GM12878 (cell line): ENCODE data around the gene ALDOB. TPM values are rescaled to one million over a fixed set of nuclear protein-coding genes. Genes with fewer than 3 reads are reported as not detected.

Source experiments
- ATAC-seq: fragments of 200-7000 bp; cut with Tn5 transposase; 3 replicates; pipeline ENCODE4 v1.9.1; 2020; ENCODE audit warnings: mild to moderate bottlenecking, moderate library complexity
- BruUV-seq: library from RNA; stranded (reverse); fragments of 400-500 nt; replicated peaks from 2 replicates; lab custom pipeline; 2021; lab: Mats Ljungman, UMichigan
- CTCF ChIA-PET: fragments of 300-600 bp; sonication (Branson Sonifier 250); formaldehyde crosslinking; extraction: SDS; loops from one replicate; lab custom pipeline; 2021; ENCODE audit warnings: inconsistent platforms; lab: Yijun Ruan, JAX
- POLR2A ChIA-PET: fragments of 350-600 bp; formaldehyde crosslinking; extraction: SDS; loops from one replicate; lab custom pipeline; 2021; ENCODE audit warnings: inconsistent platforms; lab: Charles Lee
- RAD21 ChIA-PET: fragments of 300-600 bp; sonication (Branson Sonifier 250); formaldehyde crosslinking; loops from one replicate; lab custom pipeline; 2023; ENCODE audit warnings: antibody characterized with exemption; ENCODE audit not compliant: unreplicated experiment; lab: Charles Lee
- SMC1A ChIA-PET: fragments of 300-600 bp; sonication (Branson Sonifier 250); formaldehyde crosslinking; loops from one replicate; lab custom pipeline; 2023; ENCODE audit not compliant: unreplicated experiment, uncharacterized antibody; lab: Charles Lee
- DNase-seq: peaks from one replicate; pipeline ENCODE4 v3.0.0-alpha.2; 2011; ENCODE audit warnings: low read depth, low spot score
- FAIRE-seq: peaks from 3 replicates; lab custom pipeline; 2011; peaks lifted over from hg19 to GRCh38; lab: Jason Lieb, UNC
- H2AFZ ChIP-seq: 2 replicates; pipeline ENCODE4 v1.6.0; 2011; ENCODE audit warnings: low read depth, low read length, control low read depth; ENCODE audit not compliant: control insufficient read depth
- H3K27ac ChIP-seq: 2 replicates; pipeline ENCODE4 v1.5.1; 2011; ENCODE audit warnings: control low read depth; ENCODE audit not compliant: control insufficient read depth, insufficient read depth
- H3K27me3 ChIP-seq, 2 experiments: replicated peaks in 1 of 2; 2 replicates each; pipeline versions ENCODE4 v1.6.0 to v1.6.1; 2011; ENCODE audit warnings: low read length in 1 of 2; ENCODE audit not compliant: control insufficient read depth in 2 of 2, insufficient read depth in 2 of 2
- H3K36me3 ChIP-seq, 2 experiments: 2 replicates each; pipeline ENCODE4 v1.5.1; 2011; ENCODE audit warnings: low read length in 1 of 2; ENCODE audit not compliant: control insufficient read depth in 2 of 2, insufficient read depth in 2 of 2
- H3K4me1 ChIP-seq: 2 replicates; pipeline ENCODE4 v1.6.1; 2011; ENCODE audit warnings: mild to moderate bottlenecking, low read length, moderate library complexity, mixed read lengths; ENCODE audit not compliant: control insufficient read depth, insufficient read depth
- H3K4me2 ChIP-seq: 2 replicates; pipeline ENCODE4 v1.6.0; 2011; ENCODE audit warnings: control low read depth; ENCODE audit not compliant: control insufficient read depth, insufficient read depth
- H3K4me3 ChIP-seq: fragments of 200-600 bp; sonication (generic); 2 replicates; pipeline ENCODE4 v1.5.1; 2016
- H3K79me2 ChIP-seq: 2 replicates; pipeline ENCODE4 v1.6.0; 2011; ENCODE audit warnings: low read length; ENCODE audit not compliant: control insufficient read depth, insufficient read depth
- H3K9ac ChIP-seq: 2 replicates; pipeline ENCODE4 v1.8.0; 2011; ENCODE audit warnings: low read length, control low read depth, mixed read lengths; ENCODE audit not compliant: control insufficient read depth, insufficient read depth
- H3K9me3 ChIP-seq: replicated peaks from 3 replicates; pipeline ENCODE4 v1.5.1; 2011; ENCODE audit warnings: mild to moderate bottlenecking, low read length; ENCODE audit not compliant: control insufficient read depth, insufficient read depth
- H4K20me1 ChIP-seq: 2 replicates; pipeline ENCODE4 v1.6.0; 2011; ENCODE audit not compliant: control insufficient read depth, insufficient read depth
- BHLHE40 ChIP-seq, 2 experiments: fragments of 450-650 bp in 1 of 2; IDR thresholded peaks; 2 replicates each; pipeline ENCODE4 v1.6.1; 2011 to 2017; ENCODE audit warnings: low read depth in 2 of 2, borderline replicate concordance in 1 of 2, improper control_type of control experiment in 1 of 2, low read length in 1 of 2, mild to moderate bottlenecking in 1 of 2
- CBX5 ChIP-seq: sonication (generic); IDR thresholded peaks from 2 replicates; pipeline ENCODE4 v1.6.1; 2016; ENCODE audit warnings: low read depth, moderate library complexity, mild to moderate bottlenecking, inconsistent platforms
- CHD1 ChIP-seq: IDR thresholded peaks from 2 replicates; pipeline ENCODE4 v1.6.1; 2012; ENCODE audit warnings: low read depth, low read length, improper control_type of control experiment
- GABPA ChIP-seq: IDR thresholded peaks from 2 replicates; pipeline ENCODE4 v1.6.1; 2014; ENCODE audit warnings: antibody characterized with exemption, low read depth, mild to moderate bottlenecking, inconsistent platforms
- GATAD2B ChIP-seq: fragments of 450-650 bp; conservative IDR thresholded peaks from 2 replicates; pipeline ENCODE4 v1.6.1; 2017; ENCODE audit warnings: low read depth, mild to moderate bottlenecking, moderate library complexity
- IKZF2 ChIP-seq, 2 experiments: fragments of 450-650 bp; IDR thresholded peaks; 2 replicates each; pipeline ENCODE4 v1.6.1; 2017; ENCODE audit warnings: mild to moderate bottlenecking in 2 of 2, moderate library complexity in 2 of 2
- KAT2A ChIP-seq: conservative IDR thresholded peaks from 2 replicates; pipeline ENCODE4 v1.6.1; 2011; ENCODE audit warnings: low read depth, low read length; ENCODE audit not compliant: control insufficient read depth
- LARP7 ChIP-seq: fragments of 450-650 bp; IDR thresholded peaks from 2 replicates; pipeline ENCODE4 v1.6.1; 2017; ENCODE audit warnings: mild to moderate bottlenecking
- NFIC ChIP-seq: IDR thresholded peaks from 2 replicates; pipeline ENCODE4 v1.6.1; 2012; ENCODE audit warnings: low read depth, mild to moderate bottlenecking, inconsistent platforms, low read length, moderate library complexity
- NR2C2 ChIP-seq: IDR thresholded peaks from 2 replicates; pipeline ENCODE4 v1.6.1; 2011; ENCODE audit warnings: borderline replicate concordance, low read depth; ENCODE audit not compliant: control insufficient read depth, insufficient read length
- PAX5 ChIP-seq: IDR thresholded peaks from 2 replicates; pipeline ENCODE4 v1.6.1; 2011; ENCODE audit warnings: low read depth, low read length, borderline replicate concordance
- PRDM15 ChIP-seq: fragments of 450-650 bp; formaldehyde crosslinking; IDR thresholded peaks from 2 replicates; pipeline ENCODE4 v1.4.0; 2020; ENCODE audit warnings: mild to moderate bottlenecking, moderate library complexity
- STAT1 ChIP-seq: fragments of 450-650 bp; conservative IDR thresholded peaks from 2 replicates; pipeline ENCODE4 v1.6.1; 2014; ENCODE audit warnings: antibody characterized with exemption, mild to moderate bottlenecking
- STAT3 ChIP-seq: IDR thresholded peaks from 2 replicates; pipeline ENCODE4 v1.6.1; 2011; ENCODE audit warnings: low read depth, low read length, improper control_type of control experiment
- SUPT20H ChIP-seq: IDR thresholded peaks from 2 replicates; pipeline ENCODE4 v1.6.1; 2011; ENCODE audit warnings: low read depth, mild to moderate bottlenecking, low read length, moderate library complexity, borderline replicate concordance; ENCODE audit not compliant: control insufficient read depth
- ZNF622 ChIP-seq: fragments of 450-650 bp; IDR thresholded peaks from 2 replicates; pipeline ENCODE4 v1.6.1; 2017; ENCODE audit warnings: mild to moderate bottlenecking, inconsistent platforms
- ZSCAN29 ChIP-seq: fragments of 450-650 bp; IDR thresholded peaks from 2 replicates; pipeline ENCODE4 v1.6.1; 2017; ENCODE audit warnings: mild to moderate bottlenecking, moderate library complexity
- WGBS: methylation state at CpG from one replicate; pipeline ENCODE4 v1.1.6; 2016; ENCODE audit warnings: low lambda C conversion rate; ENCODE audit not compliant: insufficient replicate concordance, insufficient coverage; ENCODE audit errors: missing lambda C conversion rate; 5-methylcytosine and 5-hydroxymethylcytosine counted together
- in situ Hi-C: fragments of 300-500 bp; cut with MboI; formaldehyde crosslinking; loops from 9 replicates; pipeline ENCODE4 v1.14.3; 2018; ENCODE audit warnings: mixed read lengths
- intact Hi-C: fragments of 100-400 bp; cut with micrococcal nuclease; formaldehyde crosslinking; loops from one replicate; pipeline ENCODE4 v1.14.2; 2022; ENCODE audit not compliant: unreplicated experiment
- polyA plus RNA-seq, 11 experiments: library from polyadenylated mRNA; depleted of rRNA in 4 of 11; unstranded in 6 of 11; stranded (reverse) in 5 of 11; fragments of >200 nt; fragmentation: Nextera tagmentation in 4 of 11; fragmentation: Illumina TruSeq in 1 of 11; extraction: Ambion mirVana in 4 of 11; extraction: Trizol in 1 of 11; gene quantifications; 1 replicate in 1 of 11; 2 replicates in 10 of 11; pipeline versions ENCODE4 v1.2.1 to v1.2.3, GENCODE V29; 2011 to 2016; ENCODE audit warnings: inconsistent platforms in 2 of 11, missing spikeins in 2 of 11, low read depth in 1 of 11
- total RNA-seq, 4 experiments: library from RNA; depleted of rRNA in 3 of 4; stranded (reverse); fragments of >200 nt in 3 of 4; fragmentation: Illumina TruSeq in 1 of 4; extraction: Trizol in 1 of 4; gene quantifications; 2 replicates each; pipeline versions ENCODE4 v1.2.1 to v1.2.3, GENCODE V29; 2013 to 2021

The ALDOB gene
- total and polyA plus RNA-seq, 10 of the 15 experiments (the other 5 are each of a cell fraction or from before 2014, with no cell fraction given), result 0.03 to 0.82 (median 0.04) TPM; not detected in 7

GRCh38 chr9:101383361-101383760 is 52.2 kb downstream of the ALDOB start:
- SMC1A ChIA-PET, result interaction anchor here (0.8 kb wide), 1 partner anchor 76 kb away, joined by 3 read pairs; no protein-coding TSS in a partner anchor
- TF ChIP-seq ZSCAN29 (no peak), NR2C2 (no peak), LARP7 (no peak), BHLHE40 (IDR thresholded peaks at IDR 0.05; ENCODE audit: borderline replicate concordance in 1 of 2, low read depth in 2 of 2, low read length in 1 of 2) (no peak), GABPA (no peak), CBX5 (no peak), ZNF622 (no peak), NFIC (no peak), STAT1 (no peak), CHD1 (no peak), PAX5 (no peak), IKZF2 (IDR thresholded peaks at IDR 0.05) (no peak), GATAD2B (no peak), PRDM15 (no peak), STAT3 (no peak), SUPT20H (no peak), KAT2A (no peak)
- no peaks in the 10 kb centered on the region for H3K9me3 ChIP-seq
- no peaks in the 10 kb centered on the region for H4K20me1 ChIP-seq
- no peaks in the 10 kb centered on the region for H3K4me1 ChIP-seq
- no peak overlapping the region for H3K4me3 ChIP-seq
- H3K27me3 ChIP-seq, result no peaks in the 10 kb centered on the region
- no peak for DNase-seq
- peaks cover 0 to 3% of the 10 kb centered on the region in 2 experiments; a peak in 1 of 4 replicates for H3K36me3 ChIP-seq
- BruUV-seq, result no TSS peak
- no peak overlapping the region for H3K9ac ChIP-seq
- in situ Hi-C loops, result no loop called here
- intact Hi-C loops, result no loop called here
- no peak overlapping the region for H3K27ac ChIP-seq
- ATAC-seq, result no peak
- no peaks in the 10 kb centered on the region for H3K79me2 ChIP-seq
- 58% methylated on average over 2 of the region's 2 CpGs for WGBS
- no peak overlapping the region for H3K4me2 ChIP-seq
- FAIRE-seq, result no peak
- RAD21 ChIA-PET, result no interaction called here
- POLR2A ChIA-PET, result no interaction called here
- CTCF ChIA-PET, result interaction anchor here (1.0 to 1.9 kb wide), 2 partner anchors 13 to 15 kb away, joined by 4 to 6 read pairs; partner anchors contain the start of genes MRPL50 and ZNF189
- no peak overlapping the region for H2AFZ ChIP-seq
